Daoy (cell line): Measurements from ENCODE around the gene BTBD17. TPM values are rescaled to one million over a fixed set of nuclear protein-coding genes. Genes with fewer than 3 reads are reported as not detected.

Source experiments
- total RNA-seq: library from RNA; depleted of rRNA; stranded (reverse); fragments of >200 nt; shearing (Covaris generic); gene quantifications from 2 replicates; pipeline ENCODE4 v1.2.3, GENCODE V29; 2014; rRNA removed

The BTBD17 gene
- total RNA-seq, 1 experiment from 2014 or later: not detected

Other genes with a start within 250 kb of the BTBD17 start
- gene RPL38, start 158.2 kb downstream of the BTBD17 start, total RNA-seq: 653 and 1,148 TPM in 2 replicates
- gene TTYH2, start 148.3 kb downstream of the BTBD17 start, total RNA-seq: 2.9 and 17.6 TPM in 2 replicates
- gene DNAI2, start 87.6 kb downstream of the BTBD17 start, total RNA-seq: not detected in 2 replicates
- 0.12 TPM in 1 of 2 replicates, not detected in the other for gene KIF19, start 35.6 kb downstream of the BTBD17 start, total RNA-seq
- gene GPR142, start 5.6 kb upstream of the BTBD17 start, total RNA-seq: not detected in 2 replicates
- gene GPRC5C, start 70.2 kb upstream of the BTBD17 start, total RNA-seq: 39.3 and 53.5 TPM in 2 replicates
- gene CD300A, start 104.8 kb upstream of the BTBD17 start, total RNA-seq: not detected in 2 replicates
- gene CD300LB, start 169.6 kb upstream of the BTBD17 start, total RNA-seq: not detected in 2 replicates
- 1.2 TPM in 1 of 2 replicates, not detected in the other for gene CD300C, start 184.2 kb upstream of the BTBD17 start, total RNA-seq
- gene CD300H, start 205.6 kb upstream of the BTBD17 start, total RNA-seq: not detected in 2 replicates
- gene CD300LD, start 230.4 kb upstream of the BTBD17 start, total RNA-seq: not detected in 2 replicates